GM18519 (cell line): ENCODE data around the gene RNF187.

ENCODE experiments used
- ATAC-seq: cut with Tn5 transposase; IDR thresholded peaks from one replicate; pipeline ENCODE4 v1.9.1; 2021; ENCODE audit warnings: mild to moderate bottlenecking, moderate library complexity; ENCODE audit not compliant: unreplicated experiment, low FRiP score

The RNF187 gene

GRCh38 chr1:228542376-228542775 is 55.2 kb downstream of the RNF187 start:
- no peak for ATAC-seq

- ATAC-seq, result no peak
Observed at GRCh38 chr1:228542981-228543380, 55.8 kb downstream of the RNF187 start.

- no peak for ATAC-seq
Observed at GRCh38 chr1:228543396-228543795, 56.2 kb downstream of the RNF187 start.

DNA sequence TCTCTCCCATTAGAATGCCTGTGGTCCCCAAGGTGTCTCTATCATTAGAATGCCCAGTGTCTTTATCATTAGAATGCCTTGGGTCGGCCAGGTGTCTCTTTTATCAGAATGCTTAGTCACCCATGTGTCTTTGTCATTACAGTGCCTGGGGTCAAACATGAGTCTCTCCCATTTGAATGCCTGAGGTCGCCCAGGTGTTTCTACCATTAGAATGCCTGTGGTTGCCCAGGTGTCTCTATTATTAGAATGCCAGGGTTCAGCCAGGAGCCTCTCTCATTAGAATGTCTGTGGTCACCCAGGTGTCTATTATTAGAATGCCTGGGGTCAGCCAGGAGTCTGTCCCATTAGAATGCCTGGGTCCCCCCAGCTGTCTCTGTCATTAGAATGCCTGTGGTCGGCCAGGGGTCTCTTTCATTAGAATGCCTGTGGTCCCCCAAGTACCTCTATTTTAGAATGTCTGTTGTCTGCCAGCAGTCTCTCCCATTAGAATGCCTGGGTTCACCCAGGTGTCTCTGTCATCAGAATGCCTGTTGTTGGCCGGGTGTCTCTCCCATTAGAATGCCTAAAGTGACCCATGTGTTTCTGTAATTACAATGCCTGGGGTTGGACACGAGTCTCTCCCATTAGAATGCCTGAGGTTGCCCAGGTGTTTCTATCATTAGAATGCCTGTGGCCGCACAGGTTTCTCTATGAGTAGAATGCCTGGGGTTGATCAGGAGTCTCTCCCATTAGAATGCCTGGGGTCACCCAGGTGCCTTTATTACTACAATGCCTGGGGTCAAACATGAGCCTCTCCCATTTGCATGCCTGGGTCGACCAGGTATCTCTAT is 57.1 kb downstream of the RNF187 start:
- no peak for ATAC-seq

DNA sequence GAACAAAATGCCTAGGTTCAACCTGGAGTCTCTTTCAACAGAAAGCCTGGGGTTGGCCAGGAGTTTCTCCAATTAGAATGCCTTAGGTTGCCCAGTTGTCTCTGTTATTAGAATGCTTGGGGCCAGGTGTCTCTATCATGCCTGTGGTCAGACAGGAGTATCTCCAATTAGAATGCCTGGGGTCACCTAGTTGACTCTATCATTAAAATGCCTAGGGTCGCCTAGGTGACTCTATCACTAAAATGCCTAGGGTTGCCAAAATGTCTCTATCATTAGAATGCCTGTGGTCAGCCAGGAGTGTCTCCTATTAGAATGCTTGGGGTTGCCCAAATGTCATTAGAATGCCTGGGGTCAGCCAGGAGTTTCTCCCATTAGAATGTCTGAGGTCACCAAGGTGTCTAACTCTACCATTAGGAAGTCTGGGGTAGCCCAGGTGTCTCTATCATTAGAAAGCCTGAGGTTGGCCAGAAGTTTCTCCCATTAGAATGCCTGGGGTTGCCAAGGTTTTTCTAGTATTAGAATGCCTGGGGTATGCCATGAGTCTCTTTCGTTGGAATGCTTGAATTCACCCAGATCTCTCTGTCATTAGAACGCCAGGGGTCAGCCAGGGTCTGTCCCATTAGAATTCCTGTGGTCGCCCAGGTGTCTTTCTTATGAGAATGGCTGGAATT is 57.9 kb downstream of the RNF187 start:
- ATAC-seq, result no peak
